ENCODE measurements around the gene ASTN2. TPM values are rescaled to one million over a fixed set of nuclear protein-coding genes. Genes with fewer than 3 reads are reported as not detected.

The ASTN2 gene
- total RNA-seq, 4 donors from 2014 or later, result 3.3 to 10.2 (median 6.3) TPM

DNA sequence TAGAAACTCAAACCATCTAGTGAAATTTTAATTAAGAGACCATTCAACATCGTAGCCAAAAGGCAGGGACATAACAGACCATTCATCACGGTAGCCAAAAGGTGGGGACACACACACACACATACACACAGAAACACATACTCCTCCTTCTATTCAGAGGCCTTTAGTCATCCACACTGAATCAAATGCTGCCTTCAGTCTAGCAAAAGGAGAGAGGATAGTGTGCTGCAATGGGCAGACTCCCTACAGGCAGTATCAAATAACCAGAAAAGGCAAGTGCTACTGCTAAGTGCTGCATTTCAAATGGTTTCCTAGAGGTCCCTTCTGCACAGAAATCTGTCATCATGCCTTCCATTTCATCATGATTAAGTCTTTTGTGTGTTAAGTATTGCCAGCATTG lies 423.8 kb downstream of the ASTN2 start:
- no peaks in the 10 kb centered on the region for H3K36me3 ChIP-seq
- no peak overlapping the region for H3K4me3 ChIP-seq
- H3K4me1 ChIP-seq, result no peaks in the 10 kb centered on the region
- H3K9me3 ChIP-seq, result no peaks in the 10 kb centered on the region
- no peak for DNase-seq
- no peak overlapping the region for H3K27ac ChIP-seq
- TF ChIP-seq, protein P1, sequence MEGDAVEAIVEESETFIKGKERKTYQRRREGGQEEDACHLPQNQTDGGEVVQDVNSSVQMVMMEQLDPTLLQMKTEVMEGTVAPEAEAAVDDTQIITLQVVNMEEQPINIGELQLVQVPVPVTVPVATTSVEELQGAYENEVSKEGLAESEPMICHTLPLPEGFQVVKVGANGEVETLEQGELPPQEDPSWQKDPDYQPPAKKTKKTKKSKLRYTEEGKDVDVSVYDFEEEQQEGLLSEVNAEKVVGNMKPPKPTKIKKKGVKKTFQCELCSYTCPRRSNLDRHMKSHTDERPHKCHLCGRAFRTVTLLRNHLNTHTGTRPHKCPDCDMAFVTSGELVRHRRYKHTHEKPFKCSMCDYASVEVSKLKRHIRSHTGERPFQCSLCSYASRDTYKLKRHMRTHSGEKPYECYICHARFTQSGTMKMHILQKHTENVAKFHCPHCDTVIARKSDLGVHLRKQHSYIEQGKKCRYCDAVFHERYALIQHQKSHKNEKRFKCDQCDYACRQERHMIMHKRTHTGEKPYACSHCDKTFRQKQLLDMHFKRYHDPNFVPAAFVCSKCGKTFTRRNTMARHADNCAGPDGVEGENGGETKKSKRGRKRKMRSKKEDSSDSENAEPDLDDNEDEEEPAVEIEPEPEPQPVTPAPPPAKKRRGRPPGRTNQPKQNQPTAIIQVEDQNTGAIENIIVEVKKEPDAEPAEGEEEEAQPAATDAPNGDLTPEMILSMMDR (IDR thresholded peaks at IDR 0.05), result no peak
- no peak for TF ChIP-seq POLR2A (IDR thresholded peaks at IDR 0.05)
- H3K27me3 ChIP-seq, result no peaks in the 10 kb centered on the region

DNA sequence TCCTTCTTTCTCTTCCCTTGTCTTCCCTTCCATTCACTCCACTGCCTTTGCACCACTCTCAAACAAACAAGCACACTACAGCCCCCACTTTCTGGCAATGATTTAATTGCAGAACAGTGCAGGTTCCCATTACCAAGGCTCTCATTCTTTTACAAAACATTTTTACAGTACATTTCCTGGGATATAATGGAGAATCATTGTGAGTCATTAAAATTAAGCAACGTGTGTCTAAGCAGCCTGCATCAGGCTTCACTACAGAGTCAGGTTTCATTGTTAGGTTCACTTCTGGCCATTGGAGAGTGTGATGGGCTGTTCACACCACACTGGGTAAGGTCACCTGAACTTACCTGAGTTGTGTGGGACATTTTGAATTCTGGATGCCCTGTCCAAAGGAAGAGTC lies 424.3 kb downstream of the ASTN2 start:
- Histone ChIP-seq H3K27me3 (no peaks in the 10 kb centered on the region), H3K4me1 (no peaks in the 10 kb centered on the region), H3K4me3 (no peak overlapping the region), H3K9me3 (no peaks in the 10 kb centered on the region), H3K27ac (no peak overlapping the region), H3K36me3 (no peaks in the 10 kb centered on the region)
- TF ChIP-seq, protein P1 (IDR thresholded peaks at IDR 0.05), result no peak
- no peak for TF ChIP-seq POLR2A (IDR thresholded peaks at IDR 0.05)
- DNase-seq, result no peak

DNA sequence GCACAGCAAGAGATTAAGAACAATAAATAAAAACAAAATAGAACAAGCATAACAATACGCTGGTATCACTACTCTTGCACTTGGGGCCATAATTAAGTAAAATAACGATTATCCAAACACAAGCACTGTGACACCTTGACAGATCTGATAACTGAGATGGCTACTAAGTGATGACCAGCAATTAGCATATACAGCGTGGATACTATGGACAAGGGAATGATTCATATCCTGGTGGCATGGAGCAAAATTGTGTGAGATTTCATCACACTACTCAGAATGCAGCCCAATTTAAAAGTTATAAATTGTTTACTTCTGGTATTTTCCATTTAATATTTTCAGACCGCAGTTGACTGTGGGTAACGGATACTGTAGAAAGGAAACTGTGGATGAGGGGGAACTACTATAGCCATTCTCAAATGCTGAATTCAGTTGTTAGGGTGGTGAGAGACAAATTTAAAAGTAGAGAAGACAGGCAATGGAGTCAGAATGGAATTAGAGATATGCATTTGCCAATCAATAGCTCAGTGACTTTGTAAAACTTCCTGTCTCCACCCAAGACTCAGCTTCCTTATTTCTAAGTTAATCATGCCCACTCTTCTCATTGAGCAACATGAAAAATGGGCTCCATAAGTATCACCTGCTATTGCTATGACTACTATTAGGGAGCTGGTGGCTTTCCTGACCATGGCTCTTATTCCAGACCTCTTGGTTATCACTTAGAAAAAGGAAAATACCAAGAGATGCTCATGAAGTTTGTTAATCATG lies 427.0 kb downstream of the ASTN2 start:
- no peak overlapping the region for H3K27ac ChIP-seq
- no peaks in the 10 kb centered on the region for H3K36me3 ChIP-seq
- H3K4me1 ChIP-seq, result no peaks in the 10 kb centered on the region
- H3K4me3 ChIP-seq, result no peak overlapping the region
- no peak for DNase-seq
- H3K9me3 ChIP-seq, result no peaks in the 10 kb centered on the region
- no peaks in the 10 kb centered on the region for H3K27me3 ChIP-seq
- TF ChIP-seq, protein P1 (IDR thresholded peaks at IDR 0.05), result no peak
- no peak for TF ChIP-seq POLR2A (IDR thresholded peaks at IDR 0.05)

DNA sequence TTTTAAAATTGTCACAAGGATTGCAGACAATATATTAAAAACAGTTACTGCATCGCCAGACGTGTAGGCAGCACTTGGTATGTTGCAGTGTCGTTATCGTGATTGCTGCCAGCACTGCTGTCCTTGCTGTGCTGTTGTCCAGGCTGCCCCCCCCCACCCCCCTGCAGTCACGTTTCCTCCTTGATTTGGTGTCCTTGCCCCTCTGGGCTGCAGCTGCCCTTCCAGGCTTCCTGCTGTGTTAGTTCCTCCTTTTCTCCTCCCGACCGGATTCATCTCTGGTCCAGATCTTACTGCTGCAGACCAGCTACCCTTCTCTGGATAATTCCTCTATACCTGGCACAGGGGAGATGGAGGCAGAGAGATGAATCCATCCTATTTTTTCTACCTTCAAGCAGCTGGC lies 428.8 kb downstream of the ASTN2 start:
- Histone ChIP-seq H3K4me1 (no peaks in the 10 kb centered on the region), H3K4me3 (no peak overlapping the region), H3K36me3 (no peaks in the 10 kb centered on the region), H3K9me3 (no peaks in the 10 kb centered on the region), H3K27me3 (no peaks in the 10 kb centered on the region), H3K27ac (no peak overlapping the region)
- no peak for DNase-seq
- TF ChIP-seq, protein P1 (IDR thresholded peaks at IDR 0.05), result no peak
- no peak for TF ChIP-seq POLR2A (IDR thresholded peaks at IDR 0.05)

DNA sequence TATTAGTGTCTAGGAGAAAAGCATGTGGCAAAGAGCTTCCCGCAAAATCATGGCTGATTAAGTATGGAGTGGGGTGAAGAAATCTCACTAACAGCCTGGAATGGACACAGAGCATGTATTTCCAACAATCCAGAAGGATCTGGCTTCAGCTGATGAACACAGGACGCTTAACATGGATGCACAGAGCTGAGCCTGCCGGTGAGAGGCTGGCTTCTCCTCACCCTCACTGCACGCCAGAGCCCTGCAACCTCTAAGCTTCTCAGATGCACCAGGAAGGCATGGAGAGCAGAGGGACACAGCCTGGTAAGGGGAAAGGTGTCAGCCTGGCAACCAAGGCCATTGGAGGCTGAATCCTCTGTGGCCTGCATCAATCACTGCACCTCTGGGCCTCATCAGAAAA lies 429.3 kb downstream of the ASTN2 start:
- Histone ChIP-seq H3K9me3 (no peaks in the 10 kb centered on the region), H3K4me3 (no peak overlapping the region), H3K36me3 (no peaks in the 10 kb centered on the region), H3K4me1 (no peaks in the 10 kb centered on the region), H3K27me3 (no peaks in the 10 kb centered on the region), H3K27ac (no peak overlapping the region)
- no peak for DNase-seq
- TF ChIP-seq, protein P1 (IDR thresholded peaks at IDR 0.05), result no peak
- no peak for TF ChIP-seq POLR2A (IDR thresholded peaks at IDR 0.05)

Data from Peyer's patch (tissue), 4 donors.